ENCODE data around the gene NCOA6.

DNA sequence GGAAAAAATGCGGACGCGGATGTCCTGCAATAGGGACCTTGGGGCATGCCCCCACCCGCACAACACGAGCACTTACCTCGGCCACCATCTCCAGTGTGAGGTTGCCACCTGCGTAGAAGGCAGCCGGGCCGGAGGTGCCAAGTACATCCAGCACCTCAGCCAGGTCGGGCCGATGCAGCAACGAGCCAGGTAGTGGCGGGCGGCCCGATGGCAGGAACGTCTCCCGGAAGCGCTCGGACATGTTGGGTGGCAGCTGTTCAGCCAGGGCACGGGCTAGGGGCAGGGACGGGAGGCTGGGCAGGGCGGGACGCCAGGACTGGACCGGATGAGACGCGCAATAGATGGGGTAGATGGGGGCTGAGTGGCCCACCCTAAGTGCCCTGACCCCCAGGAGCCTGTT is 33.9 kb upstream of the NCOA6 start:
- TF ChIP-seq POLR2AphosphoS5 (IDR thresholded peaks at IDR 0.05; ENCODE audit: insufficient read depth in 1 of 2, low read depth in 1 of 2) = no peak
- TF ChIP-seq, protein P1, sequence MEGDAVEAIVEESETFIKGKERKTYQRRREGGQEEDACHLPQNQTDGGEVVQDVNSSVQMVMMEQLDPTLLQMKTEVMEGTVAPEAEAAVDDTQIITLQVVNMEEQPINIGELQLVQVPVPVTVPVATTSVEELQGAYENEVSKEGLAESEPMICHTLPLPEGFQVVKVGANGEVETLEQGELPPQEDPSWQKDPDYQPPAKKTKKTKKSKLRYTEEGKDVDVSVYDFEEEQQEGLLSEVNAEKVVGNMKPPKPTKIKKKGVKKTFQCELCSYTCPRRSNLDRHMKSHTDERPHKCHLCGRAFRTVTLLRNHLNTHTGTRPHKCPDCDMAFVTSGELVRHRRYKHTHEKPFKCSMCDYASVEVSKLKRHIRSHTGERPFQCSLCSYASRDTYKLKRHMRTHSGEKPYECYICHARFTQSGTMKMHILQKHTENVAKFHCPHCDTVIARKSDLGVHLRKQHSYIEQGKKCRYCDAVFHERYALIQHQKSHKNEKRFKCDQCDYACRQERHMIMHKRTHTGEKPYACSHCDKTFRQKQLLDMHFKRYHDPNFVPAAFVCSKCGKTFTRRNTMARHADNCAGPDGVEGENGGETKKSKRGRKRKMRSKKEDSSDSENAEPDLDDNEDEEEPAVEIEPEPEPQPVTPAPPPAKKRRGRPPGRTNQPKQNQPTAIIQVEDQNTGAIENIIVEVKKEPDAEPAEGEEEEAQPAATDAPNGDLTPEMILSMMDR (IDR thresholded peaks at IDR 0.05) = no peak
- TF ChIP-seq POLR2A (IDR thresholded peaks at IDR 0.05) = no peak
